ENCODE results near the gene RDH8.
"Not testable (repeated sequence)": the region's sequence is repeated elsewhere in the genome, so short reads cannot be mapped to it uniquely, and the experiment has no call there.

Gene RDH8

DNA sequence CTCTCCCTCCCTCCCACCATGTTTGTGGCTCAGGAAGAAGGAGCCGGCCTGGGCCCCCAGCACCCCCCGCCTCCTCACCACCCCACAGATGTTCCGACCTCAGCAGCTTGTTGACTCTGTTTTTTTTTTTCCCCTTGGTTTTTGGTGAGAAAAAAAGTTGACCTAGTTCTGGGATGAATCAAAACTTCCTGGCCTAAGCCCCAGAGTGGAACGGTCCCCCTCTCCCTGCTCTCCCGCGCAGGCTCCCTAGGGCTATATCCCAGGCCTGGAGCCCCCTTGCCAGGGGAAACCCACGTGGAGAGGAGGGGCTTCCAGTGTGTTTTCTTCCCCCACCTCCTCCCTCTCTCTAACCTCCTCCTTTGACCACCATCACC lies 7.0 kb upstream of the RDH8 start:
- DNase-seq = no peak

DNA sequence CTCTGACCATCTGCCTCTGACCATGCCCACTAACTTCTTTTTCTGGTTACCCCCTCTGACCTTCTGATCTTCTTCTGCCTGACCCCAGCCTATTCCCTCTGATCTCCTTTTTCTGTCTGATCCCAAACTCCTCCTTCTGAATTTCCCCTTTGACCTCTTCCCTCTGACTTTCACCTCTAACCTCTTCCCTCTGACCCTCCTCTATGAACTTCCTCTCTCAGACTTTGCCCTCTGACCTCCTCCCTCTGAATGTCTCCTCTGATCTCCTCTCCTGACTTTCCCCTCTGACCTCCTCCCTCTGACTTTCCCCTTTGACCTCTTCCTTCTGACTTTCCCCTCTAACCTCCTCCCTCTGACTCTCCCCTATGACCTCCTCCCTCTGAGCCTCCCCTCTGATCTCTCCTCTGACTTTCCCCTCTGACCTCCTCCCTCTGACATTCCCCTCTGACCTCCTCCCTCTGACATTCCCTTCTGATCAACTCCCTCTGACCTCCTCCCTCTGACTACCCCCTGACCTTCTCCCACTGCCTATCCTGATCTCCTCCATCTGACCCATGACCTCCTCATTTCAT lies 6.4 kb upstream of the RDH8 start:
- DNase-seq = no peak

DNA sequence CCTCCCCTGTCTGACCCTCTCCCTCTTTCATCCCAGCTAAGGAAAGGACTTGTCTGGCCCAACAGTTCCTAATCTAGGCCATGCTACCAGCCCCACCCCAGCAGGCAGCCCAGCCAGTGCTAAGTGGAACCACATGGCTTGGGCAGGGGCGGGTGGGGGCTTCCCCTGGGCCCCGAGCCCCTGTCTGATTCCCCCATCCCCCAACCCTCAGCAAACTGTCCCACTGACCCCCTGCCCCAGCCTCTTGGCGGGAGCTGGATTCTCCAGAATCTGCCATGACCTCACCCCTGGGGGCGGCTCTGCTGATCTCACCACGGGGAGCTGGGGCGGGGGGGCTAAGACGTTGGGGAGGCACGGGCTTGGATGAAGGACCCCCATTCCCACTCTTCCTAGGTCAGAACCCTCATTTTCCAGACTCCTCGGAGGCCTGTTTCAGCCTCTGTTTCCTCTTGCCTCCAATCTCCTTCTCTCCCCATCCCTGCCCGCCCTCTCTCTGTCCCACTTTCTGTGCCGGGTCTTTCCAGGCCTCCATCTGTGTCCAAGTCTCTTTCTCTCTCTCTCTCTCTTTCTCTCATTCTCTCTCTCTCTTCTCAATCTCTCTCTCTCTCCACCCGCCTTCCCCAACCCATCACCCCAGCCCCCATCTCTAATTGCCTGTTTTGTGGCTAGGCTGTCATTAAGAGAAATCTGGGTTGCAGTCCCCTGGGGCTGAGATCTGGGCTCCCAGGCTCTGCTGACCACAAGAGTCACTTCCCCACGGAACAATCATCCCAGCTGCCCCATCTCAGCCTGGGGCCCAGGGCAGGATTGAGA lies 5.7 kb upstream of the RDH8 start:
- no peak for DNase-seq

DNA sequence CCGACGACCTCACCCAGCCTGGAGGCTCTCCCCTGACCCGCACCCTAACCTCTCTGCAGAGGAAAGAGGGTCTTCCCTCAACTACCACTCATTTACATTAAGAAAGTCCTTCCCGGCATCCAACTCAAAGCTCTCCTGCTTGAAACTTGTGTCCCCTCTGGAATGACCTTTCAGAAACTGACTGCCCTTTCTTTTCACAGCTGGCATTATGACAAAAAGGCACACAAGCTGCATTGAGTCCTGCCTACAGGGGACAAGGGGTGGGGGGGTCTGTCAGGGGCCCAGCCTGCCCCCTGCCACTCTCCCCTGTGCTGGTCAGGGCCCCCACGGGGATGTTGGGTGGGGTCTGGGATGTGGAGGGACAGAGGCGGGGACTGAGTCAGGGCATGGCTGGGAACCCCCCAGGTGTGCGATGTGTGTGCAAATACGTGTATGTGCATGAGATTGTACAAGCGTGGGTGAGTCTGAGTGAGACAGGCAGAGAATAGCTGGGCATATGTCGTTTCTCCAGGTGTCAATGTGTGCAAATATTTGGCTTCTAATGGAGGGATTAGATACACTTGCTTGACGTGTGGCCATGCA lies 5.0 kb upstream of the RDH8 start:
- no peak for DNase-seq

DNA sequence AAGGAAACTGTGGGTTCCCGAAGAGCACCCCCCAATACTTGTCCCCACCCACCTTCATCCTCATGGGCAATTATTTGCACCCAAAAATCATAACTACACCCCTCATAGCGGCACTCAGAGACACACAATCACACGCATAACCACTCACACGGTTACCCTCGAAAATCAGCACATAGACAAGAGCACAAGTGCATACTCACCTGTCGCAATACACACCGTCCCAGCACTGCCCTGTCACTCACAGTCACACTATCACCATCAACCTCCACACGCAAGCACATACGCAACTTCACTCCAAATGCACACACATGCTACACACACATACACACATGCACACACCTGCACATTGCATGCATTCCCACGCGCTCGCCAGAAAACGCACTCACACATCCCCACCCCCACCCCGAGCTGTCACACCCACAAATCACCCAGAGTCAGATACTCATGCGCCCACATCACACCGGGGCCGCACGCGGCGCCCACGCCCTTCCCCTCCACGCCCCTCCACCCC lies 3.5 kb upstream of the RDH8 start:
- DNase-seq = no peak

DNA sequence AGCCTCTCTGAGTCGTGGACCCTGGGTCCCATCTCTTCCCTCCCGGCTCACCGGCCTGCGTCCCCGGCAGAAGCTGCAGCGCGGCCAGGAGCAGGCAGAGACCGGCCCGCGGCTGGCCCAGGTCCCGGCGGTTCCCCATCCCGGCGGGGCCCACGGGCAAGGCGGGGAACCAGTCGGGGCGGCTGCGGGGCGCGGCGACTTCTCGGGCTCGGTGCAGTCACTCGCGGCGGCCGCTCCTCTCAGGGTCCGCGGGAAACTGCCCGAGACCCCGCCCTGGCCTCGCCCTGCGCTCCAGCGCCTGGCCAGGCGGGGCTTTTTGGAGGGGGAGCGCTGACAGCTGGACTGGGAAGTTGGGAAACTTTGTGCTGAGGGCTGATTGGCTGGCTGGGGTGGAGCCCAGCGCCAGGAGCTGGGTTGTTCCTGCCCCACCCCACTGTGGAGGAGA lies 3.0 kb upstream of the RDH8 start, which contains the start of gene COL5A3:
TSS of gene COL5A3 (minus strand) at position 258 of the 445 bp plus-strand sequence. CDS start at position 139, 119 bp downstream.
- DNase-seq = no peak

DNA sequence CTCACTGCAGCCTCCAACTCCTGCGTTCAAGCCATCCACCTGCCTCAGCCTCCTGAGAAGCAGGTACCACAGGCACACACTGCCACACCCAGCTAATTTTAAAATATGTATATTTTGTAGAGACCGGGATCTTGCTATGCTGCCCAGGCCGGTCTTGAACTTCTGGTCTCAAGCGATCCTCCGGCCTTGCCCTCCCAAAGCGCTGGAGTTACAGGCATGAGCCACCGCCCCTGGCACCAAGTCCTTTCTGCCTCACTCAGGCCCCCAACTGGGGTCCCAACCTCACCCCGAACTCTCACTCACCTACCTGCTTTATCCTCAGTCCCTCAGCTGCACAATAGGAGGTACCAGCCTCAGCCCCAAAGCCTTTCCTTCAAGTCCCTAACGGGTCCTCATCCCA lies 2.3 kb upstream of the RDH8 start:
- no peak for DNase-seq

DNA sequence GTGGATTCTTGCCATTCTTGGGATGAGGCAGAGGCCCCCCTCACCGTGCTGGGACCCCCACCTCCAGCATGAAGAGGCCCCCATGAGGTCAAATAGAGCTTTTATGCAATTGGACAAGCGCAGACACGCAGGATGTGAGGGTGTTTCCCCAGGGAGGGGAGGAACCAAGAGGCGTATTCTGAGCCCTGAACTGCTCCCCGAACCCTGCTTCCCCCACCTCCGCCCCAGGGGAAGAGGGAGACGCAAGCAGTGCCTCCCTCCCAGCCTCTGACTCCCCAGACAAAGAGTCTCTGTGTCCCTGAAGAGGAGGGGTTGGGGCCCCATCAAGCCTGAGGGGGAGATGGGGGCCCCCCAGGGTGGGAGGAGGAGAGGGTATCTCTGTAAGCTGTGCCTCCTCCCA lies 1.3 kb upstream of the RDH8 start:
- no peak for DNase-seq

DNA sequence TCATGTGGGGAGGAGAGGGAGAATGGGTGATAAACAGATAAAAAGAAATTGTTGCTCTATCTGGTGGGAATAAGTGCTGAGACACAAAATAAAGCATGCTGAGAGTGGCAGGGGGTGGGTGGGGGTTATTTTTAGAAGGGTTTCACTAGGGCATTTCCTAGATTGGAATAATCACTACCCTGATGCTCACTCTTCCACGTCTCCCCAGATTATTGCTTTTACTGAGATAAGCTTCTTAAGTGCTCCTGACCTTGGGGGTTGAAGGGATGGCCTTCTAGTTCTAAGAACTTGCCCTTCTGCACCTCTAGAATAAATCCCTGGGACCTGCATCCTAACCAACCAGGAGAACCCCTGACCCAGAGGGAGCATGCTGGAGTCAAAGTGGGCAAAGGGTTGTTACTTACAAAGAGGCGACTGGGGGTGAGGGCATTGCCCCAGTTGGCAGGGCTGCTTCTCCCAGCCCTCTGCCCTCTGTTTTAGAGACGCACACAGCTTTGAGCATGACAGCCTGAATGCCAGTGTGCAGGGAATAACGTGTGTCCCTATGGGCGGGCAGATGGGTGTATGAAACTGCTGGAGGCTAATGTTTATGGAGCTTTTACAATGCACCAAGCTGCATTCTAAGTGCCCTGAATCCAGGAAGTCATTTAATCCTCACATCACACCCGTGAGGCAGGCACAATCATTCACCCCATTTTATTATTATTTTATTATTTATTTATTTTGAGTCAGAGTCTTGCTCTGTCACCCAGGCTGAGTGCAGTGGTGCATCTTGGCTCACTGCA lies 743 bp downstream of the RDH8 start:
- no peak for DNase-seq

DNA sequence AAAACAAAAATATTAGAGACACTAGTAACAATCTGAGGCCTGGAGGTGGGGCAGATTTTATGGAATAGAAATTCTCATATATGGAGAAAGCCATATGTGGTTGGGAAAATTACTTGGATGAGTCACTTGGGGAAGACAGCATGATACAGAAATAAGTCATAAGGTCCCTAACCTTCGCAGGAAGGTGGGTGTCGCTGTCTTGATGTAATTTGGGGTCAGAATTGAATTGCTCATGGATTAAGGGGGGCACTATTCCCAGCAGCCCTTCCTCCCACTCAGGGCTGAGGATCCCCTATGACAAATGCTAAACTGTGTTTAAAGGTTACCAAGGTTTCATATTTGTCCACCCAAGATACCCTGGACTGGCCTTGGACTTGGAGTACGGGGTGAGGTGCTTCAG lies 5.0 kb downstream of the RDH8 start:
- no peak for DNase-seq

DNA sequence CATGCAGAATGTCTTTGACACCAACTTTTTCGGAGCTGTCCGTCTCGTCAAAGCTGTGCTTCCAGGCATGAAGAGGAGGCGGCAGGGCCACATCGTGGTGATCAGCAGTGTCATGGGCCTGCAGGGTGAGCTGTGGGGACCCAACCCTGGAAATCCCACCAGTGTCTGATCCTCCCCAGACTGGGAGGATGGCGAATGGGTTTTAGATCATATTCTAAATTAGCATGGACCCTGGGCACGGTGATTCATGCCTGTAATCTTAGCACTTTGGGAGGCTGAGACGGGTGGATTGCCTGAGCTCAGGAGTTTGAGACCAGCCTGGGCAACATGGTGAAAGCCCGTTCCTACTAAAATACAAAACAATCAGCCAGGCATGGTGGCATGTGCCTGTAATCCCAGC lies 5.5 kb downstream of the RDH8 start:
- no peak for DNase-seq

DNA sequence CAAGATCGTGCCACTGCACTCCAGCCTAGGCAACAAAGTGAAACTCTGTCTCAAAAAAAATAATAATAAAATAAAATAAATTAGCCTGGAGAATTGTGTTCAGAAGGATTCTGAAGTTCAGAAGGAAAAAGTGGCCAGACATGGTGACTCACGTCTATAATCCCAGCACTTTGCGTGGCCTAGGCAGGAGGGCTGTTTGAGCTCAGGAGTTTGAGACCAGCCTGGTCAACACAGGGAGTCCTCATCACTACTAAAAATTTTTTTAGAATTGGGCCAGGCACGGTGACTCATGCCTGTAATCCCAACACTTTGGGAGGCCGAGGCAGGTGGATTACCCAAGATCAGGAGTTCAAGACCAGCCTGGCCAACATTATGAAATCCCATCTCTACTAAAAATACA lies 6.0 kb downstream of the RDH8 start:
- no peak for DNase-seq

DNA sequence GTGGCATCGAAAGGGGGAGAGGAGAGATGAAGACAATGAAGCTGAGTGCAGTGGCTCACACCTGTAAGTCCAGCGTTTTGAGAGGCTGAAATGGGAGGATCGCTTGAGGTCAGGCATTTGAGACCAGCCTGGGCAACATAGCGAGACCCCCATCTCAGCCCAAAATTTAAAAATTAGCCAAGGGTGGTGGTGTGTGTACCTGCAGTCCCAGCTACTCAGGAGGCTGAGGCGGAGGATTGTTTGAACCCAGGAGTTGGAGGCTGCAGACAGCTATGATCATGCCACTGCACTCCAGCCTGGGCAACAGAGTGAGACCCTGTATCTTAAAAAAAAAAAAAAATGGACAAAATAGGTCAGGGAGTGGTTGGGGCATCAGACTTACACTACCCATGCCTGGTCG lies 7.6 kb downstream of the RDH8 start:
- no peak for DNase-seq

DNA sequence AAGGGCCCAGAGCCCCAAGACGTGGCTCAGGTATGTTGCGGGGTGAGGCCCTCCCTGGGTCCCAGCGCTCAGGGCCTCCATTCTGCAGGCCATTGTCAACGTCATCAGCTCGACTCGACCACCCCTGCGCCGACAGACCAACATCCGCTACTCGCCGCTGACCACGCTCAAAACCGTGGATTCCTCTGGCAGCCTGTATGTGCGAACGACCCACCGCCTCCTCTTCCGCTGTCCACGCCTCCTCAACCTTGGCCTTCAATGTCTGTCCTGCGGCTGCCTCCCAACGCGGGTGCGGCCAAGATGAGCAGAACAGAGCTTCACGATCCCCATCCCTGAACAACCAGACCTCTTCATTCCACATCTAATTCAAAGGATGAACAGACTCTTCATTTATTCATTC lies 8.2 kb downstream of the RDH8 start:
- DNase-seq = no peak

DNA sequence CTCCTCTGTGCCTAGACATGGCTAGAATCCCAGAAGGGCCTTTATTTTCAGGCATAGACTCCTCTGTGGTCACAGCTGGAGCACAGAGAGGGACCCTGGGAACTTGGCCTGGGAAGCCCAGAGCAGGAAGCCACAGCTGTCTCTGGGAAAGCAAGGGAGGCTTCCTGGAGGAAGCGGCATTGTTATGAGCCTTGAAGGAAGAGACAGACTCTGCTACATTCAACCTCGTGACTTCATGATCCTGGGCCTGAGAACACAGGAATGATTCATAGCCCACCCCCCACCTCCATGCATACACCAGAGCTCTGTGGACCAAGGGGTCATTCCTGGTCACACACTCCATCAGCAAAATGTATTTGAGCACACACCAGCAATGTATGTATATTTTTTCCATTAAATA lies 8.6 kb downstream of the RDH8 start:
- no peak for DNase-seq

DNA sequence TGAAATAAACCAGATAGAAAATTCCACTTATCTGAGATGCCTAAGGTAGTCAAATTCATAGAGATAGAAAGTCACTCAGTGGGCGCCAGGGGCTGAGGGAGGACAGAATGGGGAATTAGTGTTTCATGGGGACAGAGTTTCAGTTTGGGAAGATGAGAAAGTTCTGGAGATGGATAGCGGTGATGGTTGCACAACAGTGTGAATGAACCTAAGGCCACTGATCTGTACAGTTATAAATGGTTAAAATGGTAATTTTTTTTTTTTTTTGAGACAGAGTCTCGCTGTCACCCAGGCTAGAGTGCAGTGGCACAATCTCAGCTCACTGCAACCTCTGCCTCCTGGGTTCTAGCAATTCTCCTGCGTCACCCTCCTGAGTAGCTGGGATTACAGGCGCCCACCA lies 9.8 kb downstream of the RDH8 start:
- DNase-seq = not testable (repeated sequence)

DNA sequence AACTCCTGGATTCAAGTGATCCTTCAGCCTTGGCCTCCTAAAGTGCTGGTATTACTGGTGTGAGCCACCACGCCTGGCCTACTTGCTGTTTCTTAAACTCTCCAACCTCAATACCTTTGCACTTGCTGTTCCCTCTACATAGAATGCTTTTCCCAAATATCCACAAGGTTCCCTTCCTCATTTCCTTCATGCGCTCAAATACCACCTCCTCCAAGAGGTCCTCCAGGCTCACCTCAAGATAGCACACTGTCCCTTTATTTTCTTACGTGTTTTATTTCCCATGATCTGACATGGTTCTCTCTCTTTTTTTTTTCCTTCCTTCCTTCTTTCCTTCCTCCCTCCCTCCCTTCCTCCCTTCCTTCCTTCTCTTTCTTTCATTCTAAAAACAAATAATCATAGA lies 13.5 kb downstream of the RDH8 start:
- no peak for DNase-seq

DNA sequence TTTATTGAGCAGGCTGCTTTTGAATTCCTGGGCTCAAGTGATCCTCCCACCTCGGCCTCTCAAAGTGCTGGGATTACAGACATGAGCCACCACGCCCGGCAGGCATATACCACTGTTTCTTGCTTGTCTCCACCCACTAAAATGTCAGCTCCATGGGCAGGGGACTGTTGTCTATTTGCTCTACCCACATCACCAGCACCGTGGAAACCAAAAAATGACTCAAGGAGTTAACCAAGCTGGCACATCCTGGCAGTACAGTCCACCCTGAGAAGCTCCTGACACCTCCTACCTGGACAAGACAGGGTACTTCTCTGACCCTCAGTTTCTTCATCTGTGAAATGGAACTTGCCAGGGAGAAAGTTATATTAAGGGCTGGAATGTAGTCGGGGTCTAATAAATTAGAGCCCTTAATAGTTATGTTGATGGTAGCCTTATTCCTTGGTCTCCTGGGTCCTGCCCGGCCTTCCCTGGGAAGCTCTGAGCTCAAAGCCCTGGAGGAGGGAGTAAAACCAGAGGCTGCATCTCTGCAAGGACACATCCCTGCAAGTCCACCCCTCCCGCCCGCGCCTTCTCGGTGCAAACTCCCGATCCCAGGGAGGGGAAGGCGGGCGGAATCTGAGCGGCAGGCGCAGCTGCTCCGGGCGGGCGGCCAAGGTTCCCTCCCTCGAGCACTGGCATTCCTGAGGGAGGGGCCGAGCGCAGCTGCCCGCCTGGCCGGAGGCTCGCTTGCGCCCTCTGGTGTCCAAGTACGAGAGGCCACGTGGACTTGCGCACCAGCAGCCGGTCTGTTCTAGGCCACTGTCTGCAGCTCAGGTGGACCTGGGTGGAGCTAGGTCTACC lies 14.1 kb downstream of the RDH8 start:
- DNase-seq = peak; percentile 77

DNA sequence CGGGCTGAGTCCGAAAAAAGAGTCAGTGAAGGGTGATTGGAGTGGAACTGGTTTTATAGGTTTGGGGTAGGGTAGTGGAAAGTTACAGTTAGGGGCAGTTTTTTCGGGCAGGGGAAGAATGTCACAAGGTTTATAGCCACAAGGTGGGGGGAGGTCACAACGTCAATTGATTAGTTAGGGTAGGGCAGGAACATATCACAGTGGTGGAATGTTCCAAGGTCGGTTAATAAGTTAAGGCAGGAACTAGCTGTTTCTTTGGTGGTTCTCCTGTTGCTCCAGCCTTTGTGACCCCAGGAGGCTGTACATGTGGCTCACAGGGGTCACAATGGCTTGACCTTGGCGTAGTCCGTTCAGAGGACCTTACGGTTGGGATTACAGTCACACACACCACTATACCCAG lies 20.3 kb downstream of the RDH8 start:
- DNase-seq = no peak

DNA sequence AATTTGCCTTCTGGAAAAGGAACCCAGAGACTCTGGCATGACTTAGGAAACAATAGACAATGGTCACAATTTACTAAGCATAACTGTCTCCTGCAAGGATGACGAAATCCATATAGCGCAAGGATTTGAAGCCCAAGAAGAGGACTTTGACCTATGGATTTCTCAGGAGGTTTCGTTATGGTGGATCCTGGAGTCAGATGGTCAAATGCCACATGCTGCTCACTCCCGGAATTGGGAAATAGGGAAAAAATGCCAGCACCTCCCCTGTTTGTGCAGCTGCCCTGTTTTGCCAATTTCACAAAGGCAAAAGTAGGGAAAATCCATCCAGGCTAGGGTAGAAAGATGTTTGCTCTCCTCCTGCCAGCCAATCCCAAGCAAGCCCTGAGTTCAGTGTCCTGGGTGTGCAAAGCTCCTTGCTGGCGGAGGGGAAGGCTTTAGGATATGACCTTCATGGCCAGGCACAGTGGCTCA lies 23.4 kb downstream of the RDH8 start:
- no peak for DNase-seq

DNA sequence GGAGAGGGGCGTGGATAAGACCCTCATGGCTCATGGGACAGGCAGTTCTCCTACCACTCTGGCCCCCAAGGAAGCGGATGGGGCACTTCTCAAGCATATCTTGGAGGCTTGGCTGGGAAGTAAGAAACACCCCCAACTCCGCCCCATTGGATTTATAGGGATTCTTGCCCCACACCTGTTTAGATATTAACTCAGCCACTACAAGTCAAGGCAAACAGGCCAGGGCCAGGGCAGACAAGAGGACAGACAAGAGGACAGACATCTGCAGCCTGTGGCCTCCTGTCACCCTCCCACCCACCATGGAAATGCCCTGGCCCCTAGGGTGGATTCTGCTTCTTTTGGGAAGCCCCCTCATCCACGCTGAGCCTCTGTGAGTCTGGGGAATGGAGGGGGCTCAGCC lies 24.1 kb downstream of the RDH8 start:
- DNase-seq = no peak

DNA sequence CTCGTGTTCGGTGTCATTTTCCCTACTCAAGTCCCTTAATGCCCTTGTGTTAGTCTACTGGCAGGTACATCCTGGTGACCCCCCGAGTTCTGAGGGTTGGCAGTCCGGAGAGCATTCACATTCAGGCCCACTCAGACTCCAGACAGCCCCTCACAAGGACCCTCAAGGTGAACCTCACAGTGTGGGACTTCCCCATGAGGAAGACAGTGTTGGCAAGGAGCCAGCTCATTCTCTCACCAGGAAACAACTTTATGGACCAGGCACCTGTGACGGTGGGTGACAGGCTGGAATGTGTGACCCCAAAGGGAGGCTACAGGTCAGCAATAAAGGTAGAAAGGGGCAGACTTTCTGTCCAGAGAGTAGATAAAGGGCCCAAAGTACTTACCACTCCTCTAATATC lies 24.5 kb downstream of the RDH8 start:
- no peak for DNase-seq
